ENCODE measurements around the gene CTRB2.
"Not testable (repeated sequence)": the region's sequence is repeated elsewhere in the genome, so short reads cannot be mapped to it uniquely, and the experiment has no call there.

CTRB2 gene

DNA sequence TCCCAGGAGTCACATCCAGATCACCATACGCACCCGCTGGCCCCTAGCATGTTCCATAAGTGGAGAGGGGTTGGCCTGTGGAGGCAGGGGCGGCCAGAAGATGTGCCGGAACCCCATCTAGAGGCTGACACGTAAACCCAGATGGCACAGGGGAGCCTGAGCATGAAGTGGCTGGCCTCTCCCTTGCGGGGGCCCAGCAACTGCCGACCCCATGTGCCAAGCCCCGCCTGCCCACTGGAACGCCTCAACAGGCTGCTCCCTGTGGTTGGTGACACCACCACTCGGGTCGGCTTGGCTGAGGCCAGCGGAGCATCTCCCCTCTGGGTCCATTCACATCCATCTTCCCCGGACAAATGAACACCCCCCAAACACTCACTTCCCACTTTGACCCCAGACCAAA lies 35.0 kb upstream of the CTRB2 start:
- no peak for DNase-seq

DNA sequence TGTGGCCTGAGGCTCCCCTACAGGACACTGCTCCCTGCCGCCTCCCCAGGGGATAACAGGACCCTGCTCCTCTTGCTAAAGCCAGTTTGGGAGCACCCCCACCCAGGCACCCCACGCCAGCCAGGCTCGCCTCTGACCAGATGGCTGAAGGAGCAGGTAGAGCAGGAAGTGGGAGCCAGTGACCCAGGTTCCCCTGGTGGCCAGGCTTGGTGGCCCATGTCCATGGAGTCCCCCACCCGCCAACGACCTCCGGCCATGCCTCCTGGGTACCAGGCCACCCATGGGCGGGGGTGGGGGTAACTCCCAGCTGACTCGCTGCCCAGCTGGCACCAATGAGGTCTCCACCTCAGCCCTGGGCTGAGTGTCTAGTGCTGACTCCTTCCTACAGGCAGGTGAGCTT lies 34.5 kb upstream of the CTRB2 start:
- no peak for DNase-seq

DNA sequence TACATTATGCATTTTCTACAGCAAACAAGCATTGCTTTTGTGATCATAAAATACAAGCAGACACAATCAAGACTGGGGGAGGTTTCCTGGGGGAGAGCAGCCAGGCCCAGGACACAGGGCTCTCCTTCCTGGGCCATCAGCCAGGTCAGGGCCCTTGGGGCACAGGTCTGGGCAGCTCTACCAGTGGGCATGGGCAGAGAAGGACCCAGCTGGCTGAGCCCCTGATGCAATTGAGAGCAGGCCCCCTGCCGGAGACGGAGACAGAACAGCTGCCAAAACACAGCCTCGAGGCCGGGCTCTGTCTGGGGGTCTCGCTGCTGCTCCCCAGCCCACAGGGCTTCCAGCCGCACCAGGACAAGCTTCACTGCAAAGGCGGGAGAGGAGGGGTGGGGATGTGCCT lies 33.7 kb upstream of the CTRB2 start:
- DNase-seq: not testable (repeated sequence)

DNA sequence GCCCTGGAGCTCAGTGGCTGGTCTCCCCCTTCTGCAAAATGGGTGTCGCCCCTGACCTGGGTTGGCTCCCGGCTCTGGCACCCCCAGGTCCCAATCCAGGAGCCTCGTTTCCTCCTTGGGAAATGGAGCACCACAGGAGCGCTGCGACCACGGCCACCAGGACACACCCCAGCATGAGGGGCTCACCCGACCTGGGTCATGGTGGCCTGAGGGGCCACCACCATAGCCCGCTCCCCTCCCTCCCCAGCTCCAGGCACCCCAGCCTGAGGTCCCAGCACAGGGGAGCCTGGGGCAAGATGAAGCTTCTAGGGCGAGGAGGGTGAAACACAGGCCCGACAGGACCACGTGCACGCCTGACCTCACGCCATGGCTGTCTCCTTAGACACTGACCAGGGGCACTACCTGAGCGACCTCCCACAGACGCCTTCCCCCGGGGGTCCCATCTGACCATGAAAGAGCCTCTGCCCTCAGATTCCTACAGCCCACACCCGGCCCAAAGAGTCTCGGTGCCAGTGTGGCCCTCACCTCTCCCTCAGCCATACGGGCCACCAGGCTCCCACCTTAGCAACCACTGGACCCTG lies 32.7 kb upstream of the CTRB2 start:
- no peak for DNase-seq

DNA sequence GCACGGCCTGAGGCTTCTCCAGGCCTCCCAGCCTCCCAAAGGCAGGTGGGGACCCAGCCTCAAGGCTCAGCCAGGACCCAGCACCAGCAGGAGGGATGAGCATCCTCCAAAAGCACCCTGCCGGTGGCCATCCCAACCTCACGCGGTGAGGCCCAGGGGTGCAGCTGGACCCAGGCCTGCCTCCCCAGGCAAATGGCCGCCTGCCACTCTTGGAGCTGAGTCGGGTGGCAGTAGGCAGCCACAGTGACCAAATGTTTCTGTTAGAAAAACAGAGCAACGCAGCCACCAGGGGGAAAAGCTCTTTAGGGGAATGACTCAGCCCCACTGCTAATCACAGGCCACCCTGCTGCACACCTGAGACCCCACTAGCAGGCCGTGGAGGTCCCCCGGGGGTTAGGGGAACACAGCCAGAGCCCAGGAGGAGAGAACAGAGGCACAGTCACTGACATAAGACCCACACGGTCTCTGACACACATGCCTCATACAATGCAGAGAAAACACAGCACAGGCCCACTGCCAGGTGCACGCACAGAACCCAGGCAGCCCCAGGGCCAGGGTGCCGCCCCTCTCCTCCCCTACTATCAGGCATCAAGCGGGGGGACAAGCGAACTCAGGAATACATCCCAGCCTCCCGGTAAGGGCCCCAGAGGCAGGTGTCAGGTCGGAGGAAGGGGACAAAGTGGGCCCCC lies 32.0 kb upstream of the CTRB2 start:
- DNase-seq: no peak

DNA sequence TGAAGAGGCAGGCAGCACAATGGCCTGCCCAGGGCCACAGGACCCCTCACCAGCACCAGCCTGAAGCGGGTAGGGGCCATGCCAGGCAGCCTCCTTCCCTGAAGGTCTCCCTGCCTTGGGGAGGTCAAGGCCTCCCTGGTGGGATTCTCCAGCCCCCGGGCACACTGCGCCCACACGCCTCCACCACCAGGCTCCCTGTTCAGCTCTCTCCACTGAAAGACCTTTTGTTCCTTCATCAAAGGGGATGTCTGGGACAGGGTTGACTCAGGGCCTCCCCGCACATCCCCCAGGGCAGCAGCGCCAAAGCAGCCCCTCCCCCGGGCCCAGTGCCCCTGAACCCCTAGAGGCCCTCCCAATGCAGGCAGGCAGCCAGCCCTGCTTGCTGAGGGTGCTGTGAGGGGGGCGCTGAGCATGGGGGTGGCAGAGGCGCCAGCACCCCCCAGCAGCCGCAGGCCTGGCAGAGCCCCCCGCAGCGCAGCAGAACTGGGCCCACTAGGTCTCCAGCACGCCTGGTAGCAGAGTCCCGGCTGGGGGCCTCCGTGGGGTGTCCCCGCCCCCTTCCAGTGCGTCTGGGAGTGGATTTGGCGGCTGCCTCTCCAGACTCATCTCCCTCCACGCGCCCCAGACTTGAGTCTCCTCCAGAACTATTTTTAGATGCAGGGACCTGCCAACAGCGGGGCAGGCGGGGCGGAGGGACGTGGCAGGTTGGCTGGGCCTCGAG lies 31.3 kb upstream of the CTRB2 start:
- no peak for DNase-seq

DNA sequence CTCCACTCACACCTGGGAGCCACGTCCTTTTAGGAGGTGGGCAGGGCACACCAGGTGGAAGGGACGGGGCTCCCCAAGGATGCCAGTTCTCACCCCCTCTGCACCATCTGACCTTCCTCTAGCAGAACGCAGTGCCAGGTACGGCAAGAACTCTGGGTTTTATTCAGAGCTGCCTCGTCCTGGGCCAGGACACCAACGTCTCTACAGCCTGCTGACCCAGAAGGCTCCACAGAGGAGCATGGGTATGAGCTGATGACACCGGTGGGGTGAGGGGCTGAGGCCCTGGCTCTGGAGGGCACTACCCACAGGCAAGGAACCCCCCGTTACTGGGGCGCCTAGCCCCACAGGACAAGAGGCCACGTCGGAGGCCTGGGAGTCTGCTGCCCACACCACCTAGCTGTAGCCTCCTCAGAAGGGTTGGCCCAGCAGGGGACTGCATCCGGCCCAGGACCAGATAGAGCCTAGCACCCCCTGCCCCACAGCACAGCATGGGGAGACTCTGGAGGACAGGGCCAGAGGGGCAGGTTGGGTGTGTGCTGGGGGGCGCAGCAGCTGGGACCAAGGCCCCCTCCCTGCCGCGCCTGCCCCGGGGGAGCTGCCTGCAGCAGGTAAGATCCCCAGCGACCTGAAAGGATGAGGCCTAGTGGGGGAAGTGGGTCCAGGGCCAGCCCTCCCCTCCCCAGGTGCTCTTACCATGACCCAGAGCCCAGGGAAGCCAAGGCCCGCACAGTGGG lies 30.6 kb upstream of the CTRB2 start:
- DNase-seq: no peak

DNA sequence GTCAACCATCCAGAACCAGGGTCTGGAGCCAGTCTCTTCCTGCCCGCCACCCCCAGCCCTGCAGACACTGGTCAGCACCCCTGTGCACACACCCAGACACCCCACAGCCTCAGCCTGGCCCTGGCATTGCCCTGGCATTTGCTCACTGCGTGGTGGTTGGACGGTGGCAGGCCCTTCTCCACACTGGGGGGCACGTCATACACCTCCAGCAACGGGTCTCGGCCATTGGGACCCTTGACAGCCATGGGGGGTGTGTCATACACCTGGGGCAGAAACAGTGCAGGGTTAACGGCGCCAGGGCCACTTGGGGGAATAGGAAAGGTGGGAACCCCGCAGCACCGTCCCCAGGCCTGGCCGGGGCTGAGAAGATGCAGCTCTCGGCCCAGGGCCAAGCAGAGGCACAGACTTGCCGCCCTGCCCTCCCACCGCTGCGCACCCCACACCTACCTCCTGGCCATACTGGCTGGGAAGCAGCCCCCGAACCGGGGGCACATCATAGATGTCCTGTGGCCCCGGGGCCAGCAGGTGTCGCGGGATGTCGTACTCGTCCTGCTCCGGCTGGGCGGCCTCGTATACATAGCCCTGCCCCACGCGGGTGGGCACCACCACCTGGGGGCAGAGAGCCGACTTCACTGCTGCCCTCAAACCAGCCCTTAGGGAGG lies 29.9 kb upstream of the CTRB2 start:
- DNase-seq: no peak

DNA sequence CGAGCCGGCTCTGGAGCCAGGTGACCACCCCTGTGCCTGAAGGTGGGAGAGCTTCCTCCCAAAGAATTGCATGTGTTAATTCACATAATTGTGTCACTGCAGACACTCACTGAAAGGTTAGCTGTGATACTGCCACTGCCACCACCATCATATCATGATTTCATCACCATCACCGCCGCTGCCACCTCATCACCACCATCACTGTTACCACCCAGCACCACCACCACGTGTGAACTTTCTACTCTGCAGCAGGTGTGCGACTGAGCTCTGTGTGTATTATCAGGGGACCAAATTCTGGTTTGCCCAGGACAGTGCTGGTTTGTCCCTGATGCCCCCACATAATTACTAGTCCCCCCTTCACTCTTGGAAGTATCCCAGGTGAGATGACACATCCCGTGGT lies 29.3 kb upstream of the CTRB2 start:
- no peak for DNase-seq

DNA sequence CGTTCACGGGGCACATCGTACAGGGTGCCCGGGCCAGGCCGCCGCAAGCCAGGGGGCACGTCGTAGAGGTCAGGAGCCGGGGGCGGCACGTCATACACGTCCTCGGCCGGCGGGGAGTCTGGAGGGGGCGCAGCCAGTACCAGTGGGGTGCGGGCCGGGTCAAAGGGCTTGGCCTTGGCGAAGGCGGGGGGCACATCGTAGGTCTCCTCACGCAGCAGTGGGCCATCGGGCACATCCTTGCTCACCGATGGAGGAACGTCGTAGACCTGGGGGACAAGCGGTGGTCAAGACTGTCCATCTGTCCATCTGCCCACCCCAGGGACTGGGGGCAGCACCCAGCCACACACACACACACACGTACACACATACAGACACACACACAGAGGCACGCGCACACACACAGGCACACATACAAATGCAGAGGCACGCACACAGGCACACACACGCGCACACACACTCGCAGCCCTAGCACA lies 28.8 kb upstream of the CTRB2 start:
- DNase-seq: no peak

DNA sequence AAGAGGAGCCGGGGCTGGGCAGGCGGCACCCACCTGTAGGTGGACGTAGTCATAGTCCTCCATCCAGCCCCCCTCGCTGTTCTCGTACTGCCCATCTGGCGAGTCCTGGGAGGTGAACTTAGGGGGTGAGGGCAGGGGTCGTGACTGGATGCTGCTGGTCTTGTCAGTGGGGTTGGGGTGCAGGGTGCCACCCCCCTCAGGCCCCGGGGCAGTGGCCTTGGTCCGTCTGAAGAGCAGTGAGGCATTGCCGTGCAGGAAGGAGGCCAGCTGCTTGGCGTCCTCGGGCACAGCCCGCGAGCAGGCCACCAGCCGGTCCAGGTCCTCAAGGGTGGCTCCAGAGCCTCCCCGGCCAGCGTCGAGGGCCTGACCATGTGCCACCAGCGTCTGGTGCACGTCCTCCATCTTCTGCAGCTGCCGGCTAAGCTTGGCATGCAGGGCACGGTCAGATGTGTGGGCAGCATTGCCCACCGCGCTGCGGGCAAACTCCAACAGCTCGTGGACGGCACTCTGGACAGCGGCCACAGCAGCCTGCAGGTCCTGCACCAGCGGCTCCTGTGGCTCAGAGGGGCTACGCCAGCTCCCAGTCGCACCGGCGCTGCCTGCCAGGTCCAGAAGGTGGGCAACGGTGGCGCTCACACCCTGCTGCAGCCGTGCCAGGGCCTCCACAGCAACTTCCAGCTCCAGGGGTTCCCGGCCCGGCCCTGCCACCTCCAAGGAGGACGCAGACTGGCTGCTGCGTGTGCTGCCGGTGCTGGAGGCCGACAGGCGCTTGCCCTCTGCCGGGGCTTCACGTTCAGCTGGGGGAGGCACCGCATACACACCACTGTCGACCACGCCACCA lies 28.1 kb upstream of the CTRB2 start:
- DNase-seq: no peak

DNA sequence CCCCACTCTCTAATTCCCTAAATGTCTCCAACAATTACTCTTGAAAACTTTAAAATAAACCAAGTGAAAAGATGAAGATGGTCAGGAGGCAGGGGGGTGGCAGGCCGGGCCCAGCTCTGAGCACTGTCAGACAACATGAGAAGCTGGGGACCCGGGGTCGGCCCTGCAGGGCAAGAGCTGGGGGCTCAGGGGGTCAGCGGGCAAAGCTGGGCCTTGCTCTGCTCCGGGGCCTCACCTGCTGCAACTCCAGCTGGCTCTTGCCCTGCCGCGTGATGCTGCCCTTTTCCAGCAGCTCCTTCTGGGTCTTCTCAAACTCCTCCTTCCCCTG lies 26.6 kb upstream of the CTRB2 start:
- no peak for DNase-seq

DNA sequence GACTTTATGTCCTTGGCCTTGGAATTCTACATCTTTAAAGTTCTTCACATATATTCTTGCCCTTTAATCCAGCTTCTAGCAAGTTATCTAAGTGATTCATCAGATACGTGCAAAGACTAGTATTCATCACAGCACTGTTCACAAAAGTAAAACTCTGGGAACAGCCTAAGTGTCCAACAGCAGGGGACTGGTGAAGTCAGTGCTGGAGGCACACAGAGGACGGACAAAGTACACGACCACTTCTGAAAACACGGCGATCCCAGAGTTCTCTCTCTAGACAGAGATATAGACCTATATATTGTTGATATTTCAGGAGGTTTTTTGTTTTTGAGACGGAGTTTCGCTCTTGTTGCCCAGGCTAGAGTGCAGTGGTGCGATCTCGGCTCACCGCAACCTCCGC lies 24.6 kb upstream of the CTRB2 start:
- DNase-seq: no peak

DNA sequence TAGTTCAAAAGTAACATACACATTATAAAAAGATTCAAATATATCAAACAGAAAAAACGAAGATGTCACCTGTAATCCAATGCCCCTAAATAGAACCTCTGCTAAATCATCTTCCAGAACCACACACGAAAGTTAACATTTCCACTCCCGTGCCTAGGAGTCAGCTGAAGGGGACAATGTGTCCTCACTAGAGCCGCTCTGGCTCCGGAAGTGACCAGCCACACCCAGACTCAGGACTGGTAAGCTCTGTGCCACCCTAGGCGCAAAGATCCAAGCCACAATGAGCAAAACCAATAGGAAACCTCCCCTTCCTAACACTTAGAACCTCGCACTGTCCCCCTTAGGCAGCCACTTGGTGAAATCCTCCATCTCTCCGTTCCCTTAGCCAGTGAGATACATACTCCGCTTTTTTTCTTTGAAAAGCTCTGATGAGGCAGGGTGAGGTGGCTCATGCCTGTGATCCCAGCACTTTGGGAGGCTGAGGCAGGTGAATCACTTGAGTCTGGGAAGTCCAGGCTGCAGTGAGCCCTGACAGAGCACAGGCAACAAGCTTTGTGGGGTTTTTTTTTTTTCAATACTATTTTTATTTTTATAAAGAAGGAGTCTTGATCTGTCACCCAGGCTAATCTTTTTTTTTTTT lies 23.6 kb upstream of the CTRB2 start:
- no peak for DNase-seq

DNA sequence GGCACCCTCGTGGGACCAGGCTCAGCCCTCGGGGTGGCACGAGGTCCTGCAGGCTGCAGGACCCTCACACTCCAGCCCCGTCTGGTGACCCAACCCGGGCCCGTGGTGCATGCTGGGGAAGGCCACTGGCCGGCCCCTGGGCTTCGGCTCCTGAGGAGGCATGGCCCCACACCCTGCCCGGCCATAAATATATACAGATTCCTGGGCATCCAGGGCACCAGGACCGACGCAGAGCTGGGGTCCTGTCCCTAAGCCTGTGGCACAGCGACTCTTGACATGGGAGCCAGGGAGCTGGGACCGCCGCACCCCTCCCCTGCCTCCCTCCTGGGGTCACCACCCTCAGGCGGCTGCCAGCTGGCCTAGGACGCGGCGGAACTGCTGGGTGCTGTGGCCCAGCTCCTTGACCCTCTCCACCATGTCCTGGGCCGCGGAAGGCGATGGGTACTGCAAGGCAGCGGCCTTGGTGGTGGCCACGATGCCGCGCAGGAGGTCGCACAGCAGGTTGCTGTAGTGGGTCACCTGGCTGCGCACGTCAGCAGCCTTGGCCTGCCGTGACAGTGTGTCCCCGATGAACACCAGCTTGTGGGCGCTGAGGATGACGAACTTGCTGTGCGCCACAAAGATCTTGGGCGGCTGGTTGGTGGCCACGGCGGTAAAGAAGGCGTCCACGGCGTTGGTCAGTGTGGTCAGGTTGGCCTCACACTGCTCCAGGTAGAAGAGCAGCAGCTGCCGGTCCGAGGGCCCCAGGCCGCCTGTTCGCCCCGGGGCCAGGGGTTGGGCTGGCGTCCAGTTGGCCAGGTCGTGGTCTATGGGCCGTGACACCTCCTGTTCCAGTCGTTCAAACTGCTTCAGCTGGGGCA lies 22.4 kb upstream of the CTRB2 start:
- DNase-seq: no peak

DNA sequence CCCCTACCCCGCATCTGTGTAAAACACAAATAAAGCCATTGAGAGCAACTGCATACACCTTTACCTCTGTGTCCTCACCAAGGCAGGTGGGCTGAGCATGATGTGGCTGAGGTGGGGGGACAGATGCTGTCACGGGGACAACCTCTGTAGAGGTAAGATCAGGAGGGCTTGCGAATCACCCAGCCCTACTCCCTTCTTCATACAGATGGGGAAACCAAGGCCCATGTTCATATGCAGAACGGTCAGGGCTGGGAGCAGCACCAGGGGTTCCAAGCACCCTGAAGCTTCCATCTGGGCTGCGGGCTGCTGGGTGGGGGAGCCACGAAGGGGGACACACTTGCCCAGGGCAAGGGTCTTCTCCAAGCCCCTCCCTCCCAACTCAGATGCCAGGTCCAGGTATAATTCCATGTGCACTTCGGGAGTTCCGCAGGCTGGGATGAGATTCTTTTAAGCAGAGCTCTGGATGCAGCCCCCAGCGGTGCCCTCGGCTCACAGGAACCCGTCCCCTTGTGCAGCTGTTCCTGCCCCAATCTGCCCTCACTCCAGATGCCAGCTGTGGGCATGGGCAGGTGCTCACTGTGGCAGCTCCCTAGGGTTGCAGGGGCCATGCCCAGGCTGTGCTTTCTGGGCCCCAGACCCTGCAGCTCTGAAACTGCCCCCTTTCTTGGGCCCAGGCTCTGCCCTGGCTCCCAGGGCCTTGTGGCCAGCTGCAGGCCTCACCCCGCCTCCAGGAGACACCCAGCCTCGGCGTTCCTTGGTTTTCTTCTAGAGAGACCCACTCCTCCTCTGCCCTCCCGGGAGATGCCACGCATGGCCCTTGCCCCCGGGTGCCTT lies 21.4 kb upstream of the CTRB2 start:
- DNase-seq: no peak

DNA sequence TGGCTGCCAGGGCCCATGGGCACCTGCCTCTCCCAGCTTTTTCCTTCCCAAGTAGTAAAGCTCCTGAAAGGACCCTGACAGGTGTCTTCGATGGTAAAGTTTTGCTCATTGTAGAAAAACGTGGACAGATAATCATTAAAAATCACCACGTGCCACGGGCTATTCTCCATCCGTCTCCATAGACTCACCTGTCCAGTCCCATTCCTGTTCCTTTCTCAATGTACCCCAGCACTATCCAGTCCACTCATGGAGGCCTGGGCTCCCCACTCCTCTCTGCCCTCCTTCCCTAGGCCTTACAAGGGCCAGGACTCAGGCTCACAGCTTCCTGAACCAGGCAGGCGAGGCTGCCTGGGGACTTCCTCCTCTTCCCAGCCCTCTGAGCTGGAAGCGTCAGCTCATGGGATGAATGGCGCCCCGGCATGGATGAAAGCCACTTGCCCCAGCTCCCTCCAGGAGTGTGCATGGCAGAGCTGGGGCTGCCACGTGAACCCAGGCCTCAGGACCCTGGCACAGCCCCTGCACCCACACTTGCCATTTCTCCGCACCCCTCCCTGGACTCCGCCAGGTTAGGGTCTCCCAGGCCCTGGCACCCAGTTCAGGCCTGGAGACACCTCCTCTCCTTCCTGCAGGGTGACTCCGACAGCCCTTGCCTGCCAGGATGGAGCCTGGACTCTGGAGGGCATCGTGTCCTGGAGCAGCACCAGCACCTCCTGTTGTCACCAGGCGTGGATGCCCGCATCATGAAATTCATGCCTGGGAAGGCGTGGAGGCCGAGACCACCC lies 20.6 kb upstream of the CTRB2 start:
- no peak for DNase-seq

DNA sequence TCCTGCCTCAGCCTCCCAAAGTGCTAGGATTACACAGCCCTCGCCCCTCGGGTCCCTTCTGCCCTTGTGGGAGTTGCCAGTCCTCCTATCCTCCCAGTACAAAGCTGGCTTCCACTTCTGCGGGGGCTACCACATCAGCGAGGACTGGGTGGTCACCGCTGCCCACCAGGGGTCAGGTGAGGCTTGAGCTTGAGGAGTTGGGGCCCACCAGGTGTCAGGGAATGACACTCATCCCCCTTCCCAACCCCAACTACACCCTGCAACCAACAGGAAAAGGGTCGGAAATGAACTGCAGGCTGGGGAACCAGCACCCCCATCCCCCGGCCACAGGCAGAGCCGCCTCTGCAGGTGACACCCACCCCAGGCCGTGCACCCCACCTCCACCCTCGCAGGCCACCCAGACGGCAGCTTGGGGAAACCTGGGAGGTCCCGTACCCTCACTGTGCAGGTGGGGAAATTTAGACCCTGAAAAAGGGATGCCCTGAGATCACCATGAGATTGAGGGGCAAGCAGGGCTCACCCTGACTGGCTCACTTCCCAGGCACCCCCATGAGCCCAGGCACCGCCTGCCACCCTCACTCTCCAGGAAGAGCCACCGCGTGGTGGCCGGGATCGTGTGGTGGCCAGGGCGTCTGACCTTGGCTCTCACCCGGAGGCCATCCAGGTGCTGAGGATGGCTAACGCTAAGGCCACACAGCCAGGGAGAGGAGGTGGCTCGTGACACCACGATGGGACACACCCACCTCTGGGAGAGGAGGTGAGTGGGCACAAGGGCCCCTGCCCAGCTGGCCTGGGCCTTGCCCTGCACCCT lies 19.8 kb upstream of the CTRB2 start:
- no peak for DNase-seq

Measured in NCI-H2081 treated with DMSO at 0.1 percent for 48 hours (cell line).